Gastroesophageal sphincter (tissue), 3 donors: ENCODE results near the gene ELMO3.

Source experiments
- CTCF ChIP-seq, 4 experiments: fragments of 200-600 bp in 2 of 4; fragments of 450-650 bp in 2 of 4; sonication (generic) in 1 of 4; IDR thresholded peaks; one replicate each; pipeline ENCODE4 v1.5.1; 2017 to 2019; ENCODE audit warnings: antibody characterized with exemption in 4 of 4, mild to moderate bottlenecking in 2 of 4, moderate library complexity in 2 of 4
- EP300 ChIP-seq: sonication (generic); formaldehyde crosslinking; IDR thresholded peaks from one replicate; pipeline ENCODE4 v1.6.1; 2017; ENCODE audit warnings: antibody characterized with exemption, mild to moderate bottlenecking
- POLR2A ChIP-seq, 2 donors: fragments of 450-650 bp; IDR thresholded peaks; one replicate each; pipeline ENCODE4 v1.6.1; 2017; ENCODE audit warnings: antibody characterized with exemption in 2 of 2, mild to moderate bottlenecking in 2 of 2, moderate library complexity in 1 of 2

- TF ChIP-seq EP300 (no peak), CTCF (IDR thresholded peaks at IDR 0.05) (no peak), POLR2A (IDR thresholded peaks at IDR 0.05) (no peak)
These were observed 33.5 kb upstream of the ELMO3 start for GRCh38 chr16:67165121-67166078.
